ENCODE results near the gene ATXN7. TPM values are rescaled to one million over a fixed set of nuclear protein-coding genes. Genes with fewer than 3 reads are reported as not detected.
A peak's percentile ranks its signal among the peaks of the same experiment; 100 is the strongest.

ATXN7 gene
- total RNA-seq, 2 experiments from 2014 or later: 289 to 304 TPM

DNA sequence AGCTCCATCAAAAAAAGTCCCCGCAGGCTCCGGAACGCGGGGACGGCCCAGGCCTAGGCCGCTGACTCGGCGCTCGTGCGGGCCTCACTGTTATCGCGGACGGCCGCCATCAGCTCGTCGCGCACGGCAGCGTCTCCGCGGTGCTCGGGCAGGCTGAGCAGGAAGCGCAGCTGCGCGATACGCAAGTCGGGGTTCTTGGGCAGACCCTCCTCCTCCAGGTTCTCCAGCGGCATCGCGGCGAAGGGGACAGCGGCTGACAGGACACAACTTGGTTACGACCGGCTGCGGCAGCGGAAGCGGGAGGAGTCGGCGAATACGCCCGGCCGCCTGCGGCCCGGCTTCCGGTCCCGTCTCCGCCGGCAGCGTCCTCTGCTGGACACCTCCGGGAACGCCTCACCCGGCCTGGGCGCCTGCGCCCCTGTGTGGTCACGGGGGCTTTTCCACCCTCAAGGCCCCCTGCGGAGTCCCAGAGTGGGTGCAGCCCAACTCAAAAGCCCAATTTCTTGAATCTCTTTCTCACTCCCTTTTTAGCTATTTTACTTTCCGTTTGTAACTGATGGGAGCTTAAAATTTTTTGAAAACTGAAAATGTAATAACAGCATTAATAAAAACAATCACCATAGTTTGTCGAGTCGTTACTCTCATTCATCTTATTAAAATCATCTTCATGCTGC, 159.7 kb downstream of the ATXN7 start, which contains the start of gene PSMD6:
PSMD6 (minus strand) TSS at position 308 of the 674 bp plus-strand sequence; CDS start at position 233, 75 bp downstream.
- POLR2A ChIA-PET: interaction anchor here (1.0 to 2.8 kb wide), 9 partner anchors 13 to 160 kb away, joined by 3 to 33 read pairs (median 7); partner anchors contain the start of genes ATXN7, SCAANT1 and THOC7

GRCh38 chr3:64023861-64024223, 160.2 kb downstream of the ATXN7 start:
- no peaks in the 10 kb centered on the region for H3K9me3 ChIP-seq (ENCODE audit: control insufficient read depth in 1 of 2, insufficient read depth in 1 of 2, low read length in 2 of 2)
- peak in 1 of 14 experiments; percentile 22 for DNase-seq
- intact Hi-C loops (cut with DNase I, micrococcal nuclease): loop anchor here (2.0 to 5.0 kb wide), 5 partner anchors 61 to 162 kb away; partner anchors contain the start of genes ATXN7 (in 2 of the 2), SCAANT1 (in 2 of the 2) and THOC7 (in 2 of the 2)

More for the DNA sequence above, 159.7 kb downstream of the ATXN7 start, which contains the start of gene PSMD6:
- Mint-ChIP-seq H3K4me1 (ENCODE audit: low read depth) (peaks cover 38% of the 10 kb centered on the region), H3K36me3 (ENCODE audit: low read depth) (peaks cover 47% of the 10 kb centered on the region), H3K27me3 (peaks cover 14% of the 10 kb centered on the region), H3K27ac (peak within 1 kb of the TSS; percentile 81), H3K4me3 (peak within 1 kb of the TSS; percentile 92), H3K9me3 (no peaks in the 10 kb centered on the region)
- ATAC-seq (ENCODE audit: poor library complexity): peak; percentile 91
- TF ChIP-seq, protein P1, sequence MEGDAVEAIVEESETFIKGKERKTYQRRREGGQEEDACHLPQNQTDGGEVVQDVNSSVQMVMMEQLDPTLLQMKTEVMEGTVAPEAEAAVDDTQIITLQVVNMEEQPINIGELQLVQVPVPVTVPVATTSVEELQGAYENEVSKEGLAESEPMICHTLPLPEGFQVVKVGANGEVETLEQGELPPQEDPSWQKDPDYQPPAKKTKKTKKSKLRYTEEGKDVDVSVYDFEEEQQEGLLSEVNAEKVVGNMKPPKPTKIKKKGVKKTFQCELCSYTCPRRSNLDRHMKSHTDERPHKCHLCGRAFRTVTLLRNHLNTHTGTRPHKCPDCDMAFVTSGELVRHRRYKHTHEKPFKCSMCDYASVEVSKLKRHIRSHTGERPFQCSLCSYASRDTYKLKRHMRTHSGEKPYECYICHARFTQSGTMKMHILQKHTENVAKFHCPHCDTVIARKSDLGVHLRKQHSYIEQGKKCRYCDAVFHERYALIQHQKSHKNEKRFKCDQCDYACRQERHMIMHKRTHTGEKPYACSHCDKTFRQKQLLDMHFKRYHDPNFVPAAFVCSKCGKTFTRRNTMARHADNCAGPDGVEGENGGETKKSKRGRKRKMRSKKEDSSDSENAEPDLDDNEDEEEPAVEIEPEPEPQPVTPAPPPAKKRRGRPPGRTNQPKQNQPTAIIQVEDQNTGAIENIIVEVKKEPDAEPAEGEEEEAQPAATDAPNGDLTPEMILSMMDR (IDR thresholded peaks at IDR 0.05): peak; percentile 100
- Histone ChIP-seq H3K36me3 (ENCODE audit: insufficient read depth, low read length) (peaks cover 38% of the 10 kb centered on the region), H3K4me3 (ENCODE audit: low read length) (peak within 1 kb of the TSS; percentile 83), H3K9me3 (ENCODE audit: control insufficient read depth in 1 of 2, insufficient read depth in 1 of 2, low read length in 2 of 2) (no peaks in the 10 kb centered on the region), H3K27me3 (ENCODE audit: control insufficient read depth in 1 of 2, insufficient read depth in 2 of 2, low read length in 2 of 2) (peaks cover under 1 to 7% of the 10 kb centered on the region in 2 experiments), H3K4me1 (ENCODE audit: insufficient read depth, low read length) (peaks cover 25% of the 10 kb centered on the region), H3K27ac (ENCODE audit: low read depth in 1 of 2, low read length in 2 of 2) (peak within 1 kb of the TSS; percentile 81)
- peak; percentile 85 to 95 (median 91) for DNase-seq
- intact Hi-C loops (cut with DNase I, micrococcal nuclease): loop anchor here (2.0 to 5.0 kb wide), 5 partner anchors 61 to 161 kb away; partner anchors contain the start of genes ATXN7 (in 2 of the 2), SCAANT1 (in 2 of the 2) and THOC7 (in 2 of the 2)
- CTCF ChIA-PET: interaction anchor here (0.6 to 2.0 kb wide), 17 partner anchors 13 to 175 kb away, joined by 3 to 11 read pairs (median 3); no protein-coding TSS in a partner anchor

GRCh38 chr3:64026346-64026745, 162.7 kb downstream of the ATXN7 start:
- Histone ChIP-seq H3K4me1 (ENCODE audit: insufficient read depth, low read length) (peaks cover 33% of the 10 kb centered on the region), H3K36me3 (ENCODE audit: insufficient read depth, low read length) (peaks cover 9% of the 10 kb centered on the region), H3K9me3 (ENCODE audit: control insufficient read depth in 1 of 2, insufficient read depth in 1 of 2, low read length in 2 of 2) (no peaks in the 10 kb centered on the region), H3K27ac (ENCODE audit: low read depth in 1 of 2, low read length in 2 of 2) (no peak overlapping the region), H3K27me3 (ENCODE audit: control insufficient read depth in 1 of 2, insufficient read depth in 2 of 2, low read length in 2 of 2) (peaks cover 13 to 17% of the 10 kb centered on the region in 2 experiments), H3K4me3 (ENCODE audit: low read length) (no peak overlapping the region)
- TF ChIP-seq, protein P1 (IDR thresholded peaks at IDR 0.05): no peak
- Mint-ChIP-seq H3K36me3 (ENCODE audit: low read depth) (peaks cover 22% of the 10 kb centered on the region), H3K27ac (no peak overlapping the region), H3K9me3 (no peaks in the 10 kb centered on the region), H3K27me3 (peaks cover 28% of the 10 kb centered on the region), H3K4me3 (peak overlapping the region; percentile 38), H3K4me1 (ENCODE audit: low read depth) (peaks cover 34% of the 10 kb centered on the region)
- POLR2A ChIA-PET: no interaction called here
- ATAC-seq (ENCODE audit: poor library complexity): no peak
- intact Hi-C loops (cut with DNase I, micrococcal nuclease): no loop called here
- CTCF ChIA-PET: interaction anchor here (1.1 kb wide), 1 partner anchor 103 kb away, joined by 3 read pairs; no protein-coding TSS in a partner anchor
- no peak for DNase-seq

More at GRCh38 chr3:64023861-64024223, 160.2 kb downstream of the ATXN7 start:
- POLR2A ChIA-PET: interaction anchor here (1.0 to 2.8 kb wide), 7 partner anchors 13 to 160 kb away, joined by 3 to 33 read pairs (median 8); partner anchors contain the start of genes ATXN7 and THOC7
- H3K4me3 Mint-ChIP-seq: peak overlapping the region; percentile 92
- CTCF ChIA-PET: interaction anchor here (0.6 to 1.7 kb wide), 15 partner anchors 13 to 165 kb away, joined by 3 to 11 read pairs (median 3); no protein-coding TSS in a partner anchor
- peaks cover 36% of the 10 kb centered on the region for H3K4me1 Mint-ChIP-seq (ENCODE audit: low read depth)
- no peak for ATAC-seq (ENCODE audit: poor library complexity)
- TF ChIP-seq, protein P1 (IDR thresholded peaks at IDR 0.05): no peak
- no peaks in the 10 kb centered on the region for H3K9me3 Mint-ChIP-seq
- Histone ChIP-seq H3K4me3 (ENCODE audit: low read length) (peak overlapping the region; percentile 83), H3K4me1 (ENCODE audit: insufficient read depth, low read length) (peaks cover 25% of the 10 kb centered on the region), H3K27ac (ENCODE audit: low read depth in 1 of 2, low read length in 2 of 2) (peak overlapping the region; percentile 5 to 14), H3K27me3 (ENCODE audit: control insufficient read depth in 1 of 2, insufficient read depth in 2 of 2, low read length in 2 of 2) (peaks cover 6 to 10% of the 10 kb centered on the region in 2 experiments), H3K36me3 (ENCODE audit: insufficient read depth, low read length) (peaks cover 33% of the 10 kb centered on the region)
- H3K36me3 Mint-ChIP-seq (ENCODE audit: low read depth): peaks cover 42% of the 10 kb centered on the region
- peaks cover 19% of the 10 kb centered on the region for H3K27me3 Mint-ChIP-seq
- peak overlapping the region; percentile 81 for H3K27ac Mint-ChIP-seq

Data from CD4-positive, alpha-beta T cell (primary cell).